Measurements from ENCODE around the gene CLASP1. TPM values are rescaled to one million over a fixed set of nuclear protein-coding genes. Genes with fewer than 3 reads are reported as not detected.
A peak's percentile ranks its signal among the peaks of the same experiment; 100 is the strongest.
"Not testable (repeated sequence)": the region's sequence is repeated elsewhere in the genome, so short reads cannot be mapped to it uniquely, and the experiment has no call there.

CLASP1 gene
- total RNA-seq, 2 experiments from 2014 or later: 60.3 to 61.4 TPM

- no peak overlapping the region for H3K4me3 Mint-ChIP-seq
- H3K27ac Mint-ChIP-seq: no peak overlapping the region
- H3K9me3 Mint-ChIP-seq: no peaks in the 10 kb centered on the region
- CTCF ChIA-PET: interaction anchor here (2.0 kb wide), 1 partner anchor 51 kb away, joined by 4 read pairs; no protein-coding TSS in a partner anchor
- H3K36me3 Mint-ChIP-seq (ENCODE audit: low read depth): no peaks in the 10 kb centered on the region
- no peaks in the 10 kb centered on the region for H3K4me1 Mint-ChIP-seq (ENCODE audit: low read depth)
- TF ChIP-seq, protein P1, sequence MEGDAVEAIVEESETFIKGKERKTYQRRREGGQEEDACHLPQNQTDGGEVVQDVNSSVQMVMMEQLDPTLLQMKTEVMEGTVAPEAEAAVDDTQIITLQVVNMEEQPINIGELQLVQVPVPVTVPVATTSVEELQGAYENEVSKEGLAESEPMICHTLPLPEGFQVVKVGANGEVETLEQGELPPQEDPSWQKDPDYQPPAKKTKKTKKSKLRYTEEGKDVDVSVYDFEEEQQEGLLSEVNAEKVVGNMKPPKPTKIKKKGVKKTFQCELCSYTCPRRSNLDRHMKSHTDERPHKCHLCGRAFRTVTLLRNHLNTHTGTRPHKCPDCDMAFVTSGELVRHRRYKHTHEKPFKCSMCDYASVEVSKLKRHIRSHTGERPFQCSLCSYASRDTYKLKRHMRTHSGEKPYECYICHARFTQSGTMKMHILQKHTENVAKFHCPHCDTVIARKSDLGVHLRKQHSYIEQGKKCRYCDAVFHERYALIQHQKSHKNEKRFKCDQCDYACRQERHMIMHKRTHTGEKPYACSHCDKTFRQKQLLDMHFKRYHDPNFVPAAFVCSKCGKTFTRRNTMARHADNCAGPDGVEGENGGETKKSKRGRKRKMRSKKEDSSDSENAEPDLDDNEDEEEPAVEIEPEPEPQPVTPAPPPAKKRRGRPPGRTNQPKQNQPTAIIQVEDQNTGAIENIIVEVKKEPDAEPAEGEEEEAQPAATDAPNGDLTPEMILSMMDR (IDR thresholded peaks at IDR 0.05): no peak
- peaks cover 30% of the 10 kb centered on the region for H3K27me3 Mint-ChIP-seq
- ATAC-seq: no peak
- intact Hi-C loops (cut with micrococcal nuclease): no loop called here
- DNase-seq: no peak
- POLR2A ChIA-PET: no interaction called here
These were observed 344.3 kb downstream of the CLASP1 start for GRCh38 chr2:121304941-121305340.

GRCh38 chr2:121303531-121304263, 345.6 kb downstream of the CLASP1 start:
- ChIA-PET CTCF (interaction anchor here (2.0 kb wide), 1 partner anchor 52 kb away, joined by 4 read pairs; no protein-coding TSS in a partner anchor), POLR2A (no interaction called here)
- intact Hi-C loops (cut with micrococcal nuclease): no loop called here
- no peak overlapping the region for H3K27ac Mint-ChIP-seq
- peaks cover 30% of the 10 kb centered on the region for H3K27me3 Mint-ChIP-seq
- ATAC-seq: no peak
- H3K9me3 Mint-ChIP-seq: no peaks in the 10 kb centered on the region
- H3K4me1 Mint-ChIP-seq (ENCODE audit: low read depth): no peaks in the 10 kb centered on the region
- no peak for DNase-seq
- H3K36me3 Mint-ChIP-seq (ENCODE audit: low read depth): no peaks in the 10 kb centered on the region
- no peak overlapping the region for H3K4me3 Mint-ChIP-seq
- TF ChIP-seq, protein P1 (IDR thresholded peaks at IDR 0.05): no peak

DNA sequence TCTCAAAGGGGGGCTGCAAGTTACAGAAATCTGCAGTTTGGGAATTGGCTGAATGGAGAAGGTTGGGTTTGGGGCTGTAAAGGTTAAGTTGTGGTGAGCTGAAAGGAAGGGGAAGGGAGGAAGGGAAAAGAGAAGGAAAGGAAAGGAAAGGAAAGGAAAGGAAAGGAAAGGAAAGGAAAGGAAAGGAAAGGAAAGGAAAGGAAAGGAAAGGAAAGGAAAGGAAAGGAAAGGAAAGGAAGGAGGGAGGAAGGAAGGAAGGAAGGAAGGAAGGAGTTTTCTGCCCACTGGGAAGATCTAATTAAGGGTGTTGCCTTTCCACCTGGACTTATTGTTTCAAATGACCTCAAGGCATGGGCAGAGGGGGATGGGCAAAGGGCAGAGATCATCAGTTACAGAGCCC, 348.1 kb downstream of the CLASP1 start:
- POLR2A ChIA-PET; DNase-seq; intact Hi-C loops (cut with micrococcal nuclease); ATAC-seq; H3K4me3 Mint-ChIP-seq; H3K27ac Mint-ChIP-seq; CTCF ChIA-PET; H3K36me3 Mint-ChIP-seq (ENCODE audit: low read depth); H3K4me1 Mint-ChIP-seq (ENCODE audit: low read depth); H3K9me3 Mint-ChIP-seq: not testable (repeated sequence)
- peaks cover 22% of the 10 kb centered on the region for H3K27me3 Mint-ChIP-seq

GRCh38 chr2:121298476-121298875, 350.8 kb downstream of the CLASP1 start:
- Mint-ChIP-seq H3K27ac (no peak overlapping the region), H3K27me3 (peaks cover 12% of the 10 kb centered on the region), H3K4me1 (ENCODE audit: low read depth) (no peaks in the 10 kb centered on the region), H3K36me3 (ENCODE audit: low read depth) (no peaks in the 10 kb centered on the region), H3K4me3 (no peak overlapping the region), H3K9me3 (no peaks in the 10 kb centered on the region)
- ChIA-PET POLR2A (no interaction called here), CTCF (interaction anchor here (0.5 to 1.0 kb wide), 2 partner anchors 36 to 696 kb away, joined by 3 read pairs; no protein-coding TSS in a partner anchor)
- DNase-seq (no peak), ATAC-seq (no peak)
- intact Hi-C loops (cut with micrococcal nuclease): no loop called here
- TF ChIP-seq, protein P1 (IDR thresholded peaks at IDR 0.05): no peak

DNA sequence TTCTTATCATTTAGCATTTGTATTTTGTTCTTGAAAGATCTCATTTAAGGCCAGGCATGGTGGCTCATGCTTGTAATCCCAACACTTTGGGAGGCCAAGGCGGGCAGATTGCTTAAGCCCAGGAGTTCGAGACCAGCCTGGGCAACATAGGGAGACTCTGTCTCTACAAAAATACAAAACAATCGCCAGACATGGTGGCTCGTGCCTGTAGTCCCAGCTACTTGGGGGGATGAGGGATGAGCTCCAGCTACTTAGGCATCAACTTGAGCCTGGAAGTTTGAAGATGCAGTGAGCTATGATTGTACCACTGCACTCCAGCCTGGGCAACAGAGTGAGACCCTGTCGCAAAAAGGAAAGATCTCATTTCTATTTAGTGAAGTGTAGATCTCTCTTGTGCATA, 351.4 kb downstream of the CLASP1 start:
- H3K4me1 Mint-ChIP-seq (ENCODE audit: low read depth); ATAC-seq; POLR2A ChIA-PET; H3K36me3 Mint-ChIP-seq (ENCODE audit: low read depth); DNase-seq; H3K27ac Mint-ChIP-seq; intact Hi-C loops (cut with micrococcal nuclease); H3K9me3 Mint-ChIP-seq; H3K4me3 Mint-ChIP-seq: not testable (repeated sequence)
- CTCF ChIA-PET: interaction anchor here (0.5 to 1.0 kb wide), 3 partner anchors 37 to 695 kb away, joined by 3 read pairs; no protein-coding TSS in a partner anchor
- H3K27me3 Mint-ChIP-seq: peaks cover 12% of the 10 kb centered on the region

GRCh38 chr2:121297217-121297830, 351.9 kb downstream of the CLASP1 start:
- DNase-seq (peak; percentile 4), ATAC-seq (peak; percentile 65)
- Mint-ChIP-seq H3K27ac (no peak overlapping the region), H3K36me3 (ENCODE audit: low read depth) (no peaks in the 10 kb centered on the region), H3K4me3 (no peak overlapping the region), H3K9me3 (no peaks in the 10 kb centered on the region), H3K27me3 (peaks cover 9% of the 10 kb centered on the region), H3K4me1 (ENCODE audit: low read depth) (no peaks in the 10 kb centered on the region)
- TF ChIP-seq, protein P1 (IDR thresholded peaks at IDR 0.05): peak; percentile 38
- ChIA-PET CTCF (interaction anchor here (0.7 to 1.4 kb wide), 3 partner anchors 17 to 57 kb away, joined by 3 read pairs; no protein-coding TSS in a partner anchor), POLR2A (no interaction called here)
- intact Hi-C loops (cut with micrococcal nuclease): no loop called here
